Activated CD4-positive, alpha-beta memory T cell treated with anti-CD3 and anti-CD28 coated beads, Interleukin-2, amount 10 ng/mL, durations not matched to agents 7 days and 5 days (primary cell): ENCODE data around the gene DNAH12. TPM values are rescaled to one million over a fixed set of nuclear protein-coding genes. Genes with fewer than 3 reads are reported as not detected.
"Not testable (repeated sequence)": the region's sequence is repeated elsewhere in the genome, so short reads cannot be mapped to it uniquely, and the experiment has no call there.

Experiments used
- CTCF ChIA-PET: fragments of 350-600 bp; sonication (Branson Sonifier 250); formaldehyde crosslinking; loops from one replicate; lab custom pipeline; 2021; ENCODE audit warnings: antibody characterized with exemption, inconsistent platforms; lab: Charles Lee
- POLR2A ChIA-PET: fragments of 350-600 bp; sonication (Branson Sonifier 250); formaldehyde crosslinking; loops from one replicate; lab custom pipeline; 2021; ENCODE audit warnings: antibody characterized with exemption; lab: Charles Lee
- DNase-seq: peaks from one replicate; pipeline ENCODE4 v3.0.0-alpha.2; 2020
- H3K27ac Mint-ChIP-seq: one replicate; pipeline ENCODE4 v1.8.0; 2021; ENCODE audit warnings: mild to moderate bottlenecking, mixed read lengths
- H3K27me3 Mint-ChIP-seq: one replicate; pipeline ENCODE4 v1.8.0; 2021; ENCODE audit warnings: mixed read lengths
- H3K36me3 Mint-ChIP-seq: one replicate; pipeline ENCODE4 v1.8.0; 2021; ENCODE audit warnings: low read depth, mixed read lengths
- H3K4me1 Mint-ChIP-seq: one replicate; pipeline ENCODE4 v1.8.0; 2021; ENCODE audit warnings: mixed read lengths
- H3K4me3 Mint-ChIP-seq: one replicate; pipeline ENCODE4 v1.8.0; 2021; ENCODE audit warnings: mild to moderate bottlenecking, mixed read lengths
- H3K9me3 Mint-ChIP-seq: one replicate; pipeline ENCODE4 v1.8.0; 2021; ENCODE audit warnings: mixed read lengths
- total RNA-seq, 2 experiments: library from RNA; stranded (reverse); gene quantifications; one replicate each; pipeline ENCODE4 v1.2.3, GENCODE V29; 2021

Gene DNAH12
- total RNA-seq, 2 experiments from 2014 or later = 0.03 to 0.05 TPM

DNA sequence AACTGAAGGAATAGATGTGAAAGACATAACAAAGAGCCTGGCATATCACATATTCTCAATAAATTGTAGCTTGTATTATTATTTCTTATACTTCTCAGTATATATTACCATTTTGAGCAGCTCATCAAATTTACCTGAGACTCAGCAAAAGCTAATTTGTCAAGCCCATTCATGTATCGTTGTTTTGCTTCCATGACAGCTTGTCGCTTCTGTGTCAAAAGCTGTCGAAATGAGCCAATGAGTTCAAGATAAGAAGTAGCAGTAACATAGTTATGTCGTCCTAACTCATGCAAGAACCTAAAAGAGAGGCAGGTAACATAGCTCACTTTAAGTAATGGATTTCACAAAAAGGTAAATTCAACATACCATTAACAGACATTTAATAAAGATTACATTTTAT lies 157.8 kb downstream of the DNAH12 start:
- peaks cover 2% of the 10 kb centered on the region for H3K27me3 Mint-ChIP-seq
- H3K36me3 Mint-ChIP-seq = no peaks in the 10 kb centered on the region
- CTCF ChIA-PET = interaction anchor here (1.0 kb wide), 1 partner anchor 229 kb away, joined by 3 read pairs; no protein-coding TSS in a partner anchor
- DNase-seq = no peak
- no peaks in the 10 kb centered on the region for H3K9me3 Mint-ChIP-seq
- H3K27ac Mint-ChIP-seq = no peak overlapping the region
- no peak overlapping the region for H3K4me3 Mint-ChIP-seq
- POLR2A ChIA-PET = no interaction called here
- H3K4me1 Mint-ChIP-seq = no peaks in the 10 kb centered on the region

DNA sequence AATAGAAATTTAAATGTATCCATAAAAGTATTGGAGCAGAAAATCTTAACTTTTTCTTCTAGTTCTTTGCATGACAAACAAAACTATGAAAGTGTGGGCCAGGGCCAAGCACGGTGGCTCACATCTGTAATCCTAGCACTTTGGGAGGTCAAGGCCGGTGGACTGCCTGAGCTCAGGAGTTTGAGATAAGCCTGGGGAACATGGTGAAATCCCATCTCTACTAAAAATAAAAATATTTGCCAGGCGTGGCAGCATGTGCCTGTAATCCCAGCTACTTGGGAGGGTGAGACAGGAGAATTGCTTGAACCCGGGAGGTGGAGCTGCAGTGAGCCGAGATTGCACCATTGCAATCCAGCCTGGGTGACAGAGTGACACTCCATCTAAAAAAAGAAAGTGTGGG lies 158.6 kb downstream of the DNAH12 start:
- Mint-ChIP-seq H3K27me3 (no peaks in the 10 kb centered on the region), H3K9me3 (no peaks in the 10 kb centered on the region), H3K4me1 (no peaks in the 10 kb centered on the region), H3K4me3 (no peak overlapping the region), H3K36me3 (no peaks in the 10 kb centered on the region), H3K27ac (no peak overlapping the region)
- POLR2A ChIA-PET = no interaction called here
- DNase-seq = no peak
- CTCF ChIA-PET = no interaction called here

DNA sequence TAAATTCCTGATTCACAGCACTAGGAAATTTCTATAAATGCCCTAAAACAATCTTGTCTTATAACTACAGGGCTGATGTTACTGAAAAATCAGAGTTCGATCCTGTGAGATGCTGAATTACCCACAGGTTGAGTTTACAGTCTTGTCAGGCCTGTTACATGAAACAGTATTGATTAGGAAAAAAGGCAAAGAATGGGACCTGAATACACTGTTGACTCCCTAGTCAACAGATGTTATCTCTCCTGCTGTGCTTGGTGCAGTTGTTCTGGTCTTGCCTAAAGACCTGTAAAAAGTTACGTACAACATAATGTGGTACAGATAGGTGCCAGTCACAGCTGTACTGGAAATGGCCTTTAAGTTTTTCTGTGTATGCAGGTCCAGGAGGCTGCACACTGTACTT lies 160.3 kb downstream of the DNAH12 start:
- no peak overlapping the region for H3K4me3 Mint-ChIP-seq
- no peak for DNase-seq
- POLR2A ChIA-PET = interaction anchor here (0.6 kb wide), 1 partner anchor 344 kb away, joined by 4 read pairs; no protein-coding TSS in a partner anchor
- H3K27ac Mint-ChIP-seq = no peak overlapping the region
- H3K4me1 Mint-ChIP-seq = no peaks in the 10 kb centered on the region
- H3K36me3 Mint-ChIP-seq = no peaks in the 10 kb centered on the region
- CTCF ChIA-PET = interaction anchor here (1.3 kb wide), 1 partner anchor 14 kb away, joined by 6 read pairs; no protein-coding TSS in a partner anchor
- H3K27me3 Mint-ChIP-seq = peaks cover 3% of the 10 kb centered on the region
- H3K9me3 Mint-ChIP-seq = no peaks in the 10 kb centered on the region

DNA sequence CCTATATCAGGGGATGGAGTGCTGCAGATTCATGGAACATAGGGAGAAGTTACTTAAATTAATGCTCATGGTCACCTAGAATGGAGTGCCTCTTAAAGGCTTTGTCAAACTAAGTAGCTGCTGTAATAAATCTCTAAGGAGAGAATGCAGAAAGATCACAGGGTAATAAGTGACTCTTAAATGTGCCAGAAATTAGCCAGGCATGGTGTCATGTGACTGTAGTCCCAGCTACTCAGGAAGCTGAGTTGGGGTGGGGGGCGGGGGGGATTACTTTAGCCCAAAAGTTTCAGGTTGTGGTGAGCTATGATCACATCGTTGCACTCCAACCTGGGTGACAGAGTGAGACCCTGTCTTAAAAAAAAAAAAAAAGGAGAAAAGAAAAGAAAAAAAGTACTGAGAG lies 160.7 kb downstream of the DNAH12 start:
- ChIA-PET CTCF (interaction anchor here (1.3 kb wide), 1 partner anchor 14 kb away, joined by 6 read pairs; no protein-coding TSS in a partner anchor), POLR2A (interaction anchor here (0.6 kb wide), 1 partner anchor 345 kb away, joined by 4 read pairs; no protein-coding TSS in a partner anchor)
- H3K36me3 Mint-ChIP-seq = no peaks in the 10 kb centered on the region
- H3K4me1 Mint-ChIP-seq = no peaks in the 10 kb centered on the region
- peaks cover 7% of the 10 kb centered on the region for H3K27me3 Mint-ChIP-seq
- no peak for DNase-seq
- no peak overlapping the region for H3K27ac Mint-ChIP-seq
- no peak overlapping the region for H3K4me3 Mint-ChIP-seq
- no peaks in the 10 kb centered on the region for H3K9me3 Mint-ChIP-seq

DNA sequence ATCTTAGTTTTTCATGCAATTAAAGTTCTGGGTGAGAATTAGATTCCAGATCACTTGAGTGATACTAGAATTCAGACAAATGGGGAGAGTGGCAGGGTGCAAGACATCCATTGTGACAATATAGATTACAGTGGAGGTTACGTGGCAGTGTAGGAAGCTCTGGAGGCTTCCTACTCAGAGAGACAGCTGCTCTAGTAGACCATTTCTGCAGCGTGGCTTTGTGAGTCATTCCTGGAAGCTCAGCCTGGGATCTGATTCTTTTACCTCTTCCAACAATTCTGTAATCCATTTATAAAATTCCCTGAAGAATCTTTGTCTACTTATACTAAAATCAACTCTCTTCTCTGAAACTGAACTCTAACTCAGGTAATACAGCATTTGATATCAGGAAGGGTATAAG lies 161.2 kb downstream of the DNAH12 start:
- ChIA-PET POLR2A (no interaction called here), CTCF (interaction anchor here (1.3 kb wide), 1 partner anchor 15 kb away, joined by 6 read pairs; no protein-coding TSS in a partner anchor)
- Mint-ChIP-seq H3K4me1 (no peaks in the 10 kb centered on the region), H3K9me3 (no peaks in the 10 kb centered on the region), H3K36me3 (no peaks in the 10 kb centered on the region), H3K27ac (no peak overlapping the region), H3K4me3 (no peak overlapping the region), H3K27me3 (peaks cover 12% of the 10 kb centered on the region)
- DNase-seq = no peak

DNA sequence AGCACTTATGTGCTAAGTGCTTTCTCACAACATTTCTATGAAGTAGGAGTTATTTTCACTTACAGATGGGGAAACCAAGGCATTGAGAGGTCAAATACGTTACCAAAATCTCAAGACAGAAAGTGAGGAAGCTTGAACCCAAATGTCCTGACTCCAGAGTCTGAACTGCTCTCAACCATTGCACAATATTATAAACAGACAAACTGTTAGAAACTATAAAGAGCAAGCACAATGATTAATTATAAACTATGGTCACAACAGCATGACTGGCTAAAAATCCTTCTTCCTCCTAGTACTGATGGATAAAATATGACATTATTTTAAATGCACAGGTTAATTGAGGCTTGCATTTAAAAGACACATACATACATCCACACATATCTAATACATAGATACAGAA lies 173.8 kb downstream of the DNAH12 start:
- no peaks in the 10 kb centered on the region for H3K36me3 Mint-ChIP-seq
- ChIA-PET POLR2A (no interaction called here), CTCF (interaction anchor here (1.1 kb wide), 1 partner anchor 27 kb away, joined by 4 read pairs; no protein-coding TSS in a partner anchor)
- peaks cover 13% of the 10 kb centered on the region for H3K27me3 Mint-ChIP-seq
- H3K4me1 Mint-ChIP-seq = no peaks in the 10 kb centered on the region
- no peak overlapping the region for H3K27ac Mint-ChIP-seq
- H3K9me3 Mint-ChIP-seq = no peaks in the 10 kb centered on the region
- DNase-seq = no peak
- H3K4me3 Mint-ChIP-seq = no peak overlapping the region

DNA sequence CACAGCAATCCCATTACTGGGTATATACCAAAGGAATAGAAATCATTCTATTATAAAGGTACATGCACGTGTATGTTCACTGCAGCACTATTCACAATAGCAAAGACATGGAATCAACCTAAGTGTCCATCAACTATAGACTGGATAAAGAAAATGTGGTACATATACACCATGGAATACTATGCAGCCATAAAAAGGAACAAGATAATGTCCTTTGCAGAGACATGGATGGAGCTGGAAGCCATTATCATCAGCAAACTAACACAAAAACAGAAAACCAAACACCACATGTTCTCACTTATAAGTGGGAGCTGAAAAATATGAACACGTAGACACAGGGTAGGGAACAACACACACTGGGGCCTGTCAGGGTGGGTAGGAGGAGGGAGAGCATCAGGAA lies 179.1 kb downstream of the DNAH12 start:
- H3K36me3 Mint-ChIP-seq, CTCF ChIA-PET, H3K4me3 Mint-ChIP-seq, POLR2A ChIA-PET, H3K9me3 Mint-ChIP-seq, DNase-seq, H3K4me1 Mint-ChIP-seq, H3K27ac Mint-ChIP-seq: not testable (repeated sequence)
- H3K27me3 Mint-ChIP-seq = peaks cover 20% of the 10 kb centered on the region

DNA sequence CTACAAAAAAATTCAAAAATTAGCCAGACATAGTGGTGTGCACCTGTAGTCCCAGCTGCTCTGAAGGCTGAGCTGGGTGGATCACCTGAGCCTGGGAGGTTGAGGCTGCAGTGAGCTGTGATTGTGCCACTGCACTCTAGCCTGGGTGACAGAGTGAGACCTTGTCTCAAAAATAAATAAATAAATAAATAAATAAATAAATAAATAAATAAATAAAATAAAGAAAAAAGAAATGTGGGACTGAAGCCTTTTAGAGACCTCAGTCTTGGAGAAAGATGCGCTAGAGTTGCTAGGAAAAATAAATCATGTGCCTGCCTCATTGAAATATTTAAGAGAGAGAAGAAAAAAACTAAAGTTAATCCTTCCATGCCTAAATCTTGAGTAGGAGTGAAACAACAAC lies 187.9 kb downstream of the DNAH12 start:
- H3K4me1 Mint-ChIP-seq, H3K4me3 Mint-ChIP-seq, DNase-seq, H3K27me3 Mint-ChIP-seq, H3K27ac Mint-ChIP-seq, H3K9me3 Mint-ChIP-seq, POLR2A ChIA-PET, H3K36me3 Mint-ChIP-seq: not testable (repeated sequence)
- CTCF ChIA-PET = interaction anchor here (0.6 kb wide), 1 partner anchor 157 kb away, joined by 3 read pairs; no protein-coding TSS in a partner anchor

DNA sequence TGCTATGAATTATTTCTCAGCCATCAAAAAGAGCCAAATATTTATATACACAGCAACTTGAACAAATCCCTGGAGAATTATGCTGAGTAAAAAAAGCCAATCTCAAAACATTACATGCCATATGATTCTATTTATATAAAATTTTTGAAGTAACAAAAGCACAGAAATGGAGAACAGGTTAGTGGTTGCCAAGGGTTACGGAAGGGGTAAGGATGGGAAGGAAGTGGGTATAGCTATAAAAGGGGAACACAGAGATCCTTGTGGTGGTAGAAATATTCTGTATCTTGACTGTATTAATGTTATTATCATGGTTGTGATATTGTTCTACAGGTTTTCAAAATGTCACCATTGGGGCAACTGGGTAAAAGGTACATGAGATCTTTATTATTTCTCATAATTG lies 189.4 kb downstream of the DNAH12 start:
- ChIA-PET POLR2A (no interaction called here), CTCF (no interaction called here)
- DNase-seq = no peak
- H3K9me3 Mint-ChIP-seq = no peaks in the 10 kb centered on the region
- H3K4me3 Mint-ChIP-seq = no peak overlapping the region
- no peaks in the 10 kb centered on the region for H3K4me1 Mint-ChIP-seq
- peaks cover 6% of the 10 kb centered on the region for H3K27me3 Mint-ChIP-seq
- no peak overlapping the region for H3K27ac Mint-ChIP-seq
- H3K36me3 Mint-ChIP-seq = no peaks in the 10 kb centered on the region

DNA sequence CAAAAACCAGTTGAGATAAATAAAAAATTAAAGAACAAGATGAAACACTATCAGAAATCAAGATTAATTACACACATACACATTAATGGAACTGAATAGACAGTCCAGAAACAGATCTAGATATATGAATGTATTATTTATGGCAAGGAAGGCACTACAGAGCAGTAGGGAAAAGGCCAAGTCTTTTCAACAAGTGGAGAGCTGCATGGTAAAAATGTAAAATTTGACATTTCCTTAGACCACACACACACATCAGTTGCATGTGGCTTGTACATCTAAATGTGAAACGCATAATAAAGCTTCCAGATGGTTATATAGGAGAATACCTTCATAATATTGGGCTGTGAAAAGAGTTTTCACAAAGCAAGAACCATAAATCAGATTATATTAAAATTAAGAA lies 193.9 kb downstream of the DNAH12 start:
- POLR2A ChIA-PET = no interaction called here
- no peaks in the 10 kb centered on the region for H3K36me3 Mint-ChIP-seq
- no peak overlapping the region for H3K27ac Mint-ChIP-seq
- no peak for DNase-seq
- H3K27me3 Mint-ChIP-seq = peaks cover 22% of the 10 kb centered on the region
- H3K9me3 Mint-ChIP-seq = no peaks in the 10 kb centered on the region
- no peaks in the 10 kb centered on the region for H3K4me1 Mint-ChIP-seq
- no peak overlapping the region for H3K4me3 Mint-ChIP-seq
- CTCF ChIA-PET = no interaction called here

DNA sequence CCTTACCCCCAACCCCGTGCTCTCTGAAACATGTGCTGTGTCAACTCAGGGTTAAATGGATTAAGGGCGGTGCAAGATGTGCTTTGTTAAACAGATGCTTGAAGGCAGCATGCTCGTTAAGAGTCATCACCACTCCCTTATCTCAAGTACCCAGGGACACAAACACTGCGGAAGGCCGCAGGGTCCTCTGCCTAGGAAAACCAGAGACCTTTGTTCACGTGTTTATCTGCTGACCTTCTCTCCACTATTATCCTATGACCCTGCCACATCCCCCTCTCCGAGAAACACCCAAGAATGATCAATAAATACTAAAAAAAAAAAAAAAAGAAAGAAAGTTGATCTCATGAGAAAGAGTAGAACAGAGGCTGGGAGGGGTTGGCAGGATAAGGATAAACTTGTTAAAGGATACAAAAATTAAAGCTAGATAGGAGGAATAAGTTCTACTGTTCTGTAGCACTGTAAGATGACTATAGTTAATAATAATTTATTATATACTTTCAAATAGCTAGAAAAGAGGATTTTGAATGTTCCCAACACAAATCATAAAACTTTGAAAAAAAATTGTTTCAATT lies 205.0 kb downstream of the DNAH12 start:
- H3K36me3 Mint-ChIP-seq, H3K9me3 Mint-ChIP-seq, H3K4me1 Mint-ChIP-seq, CTCF ChIA-PET, H3K27ac Mint-ChIP-seq, POLR2A ChIA-PET, DNase-seq, H3K4me3 Mint-ChIP-seq: not testable (repeated sequence)
- H3K27me3 Mint-ChIP-seq = peaks cover 27% of the 10 kb centered on the region

DNA sequence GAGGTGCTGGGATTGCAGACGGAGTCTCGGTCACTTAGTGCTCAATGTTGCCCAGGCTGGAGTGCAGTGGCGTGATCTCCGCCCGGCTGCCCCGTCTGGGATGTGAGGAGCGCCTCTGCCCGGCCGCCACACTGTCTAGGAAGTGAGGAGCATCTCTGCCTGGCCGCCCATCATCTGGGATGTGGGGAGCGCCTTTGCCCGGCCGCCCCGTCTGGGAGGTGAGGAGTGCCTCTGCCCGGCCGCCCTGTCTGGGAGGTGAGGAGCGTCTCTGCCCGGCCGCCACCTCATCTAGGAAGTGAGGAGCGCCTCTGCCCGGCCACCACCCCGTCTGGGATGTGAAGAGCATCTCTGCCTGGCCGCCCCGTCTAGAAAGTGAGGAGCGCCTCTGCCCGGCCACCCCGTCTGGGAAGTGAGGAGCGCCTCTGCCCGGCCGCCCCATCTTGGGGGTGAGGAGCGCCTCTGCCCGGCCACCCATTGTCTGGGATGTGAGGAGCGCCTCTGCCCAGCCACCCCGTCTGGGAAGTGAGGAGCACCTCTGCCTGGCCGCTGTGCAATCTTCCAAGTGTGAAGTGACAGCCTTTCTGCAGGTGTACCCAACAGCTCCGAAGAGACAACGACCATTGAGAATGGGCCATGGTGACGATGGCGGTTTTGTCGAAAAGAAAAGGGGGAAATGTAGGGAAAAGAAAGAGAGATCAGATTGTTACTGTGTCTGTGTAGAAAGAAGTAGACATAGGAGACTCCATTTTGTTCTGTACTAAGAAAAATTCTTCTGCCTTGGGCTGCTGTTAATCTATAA lies 205.7 kb downstream of the DNAH12 start:
- H3K4me3 Mint-ChIP-seq, H3K4me1 Mint-ChIP-seq, H3K9me3 Mint-ChIP-seq, H3K36me3 Mint-ChIP-seq, DNase-seq, H3K27ac Mint-ChIP-seq, POLR2A ChIA-PET, CTCF ChIA-PET: not testable (repeated sequence)
- peaks cover 27% of the 10 kb centered on the region for H3K27me3 Mint-ChIP-seq

DNA sequence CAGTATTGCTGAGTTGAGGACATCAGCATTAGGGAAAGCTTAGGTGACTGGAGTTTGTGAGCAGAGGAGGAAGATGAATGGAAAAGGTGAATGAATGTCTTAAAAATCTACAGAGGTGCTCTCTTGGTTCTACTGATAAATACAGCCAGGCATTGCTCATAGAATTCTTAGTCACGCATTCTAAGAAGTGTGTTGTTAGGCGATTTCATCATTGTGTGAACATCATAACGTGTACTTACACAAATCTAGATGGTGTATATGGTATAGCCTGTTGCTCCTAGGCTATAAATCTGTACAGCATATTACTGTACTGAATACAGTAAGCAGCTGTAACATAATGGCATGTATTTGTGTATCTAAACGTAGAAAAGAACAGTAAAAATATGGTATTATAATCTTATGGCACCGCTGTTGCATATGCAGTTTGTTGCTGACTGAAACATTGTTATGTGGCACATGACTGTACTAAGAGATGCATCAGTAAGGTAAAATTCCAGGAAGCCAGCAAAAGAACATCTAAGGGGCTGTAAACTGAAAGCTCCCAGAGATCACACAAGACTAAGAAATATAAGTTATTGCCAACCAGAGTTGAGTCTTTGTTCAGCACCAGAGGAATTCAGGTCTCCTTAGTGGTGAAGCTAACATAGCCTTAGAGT lies 208.7 kb downstream of the DNAH12 start:
- H3K36me3 Mint-ChIP-seq = no peaks in the 10 kb centered on the region
- POLR2A ChIA-PET = no interaction called here
- DNase-seq = no peak
- no peaks in the 10 kb centered on the region for H3K4me1 Mint-ChIP-seq
- CTCF ChIA-PET = no interaction called here
- H3K27me3 Mint-ChIP-seq = peaks cover 18% of the 10 kb centered on the region
- no peak overlapping the region for H3K27ac Mint-ChIP-seq
- no peaks in the 10 kb centered on the region for H3K9me3 Mint-ChIP-seq
- no peak overlapping the region for H3K4me3 Mint-ChIP-seq
